ENCODE measurements around the gene KIAA2012. TPM values are rescaled to one million over a fixed set of nuclear protein-coding genes. Genes with fewer than 3 reads are reported as not detected.

The KIAA2012 gene
- total RNA-seq, 1 donor from 2014 or later = not detected

GRCh38 chr2:202249521-202250253 is 176.6 kb downstream of the KIAA2012 start:
- no peak for TF ChIP-seq CTCF (IDR thresholded peaks at IDR 0.05; ENCODE audit: unreplicated experiment)
- Mint-ChIP-seq H3K27ac (no peak overlapping the region), H3K4me1 (ENCODE audit: low read depth) (no peaks in the 10 kb centered on the region), H3K4me3 (ENCODE audit: low read depth) (peak overlapping the region; percentile 51), H3K27me3 (no peaks in the 10 kb centered on the region), H3K36me3 (ENCODE audit: insufficient read depth) (no peaks in the 10 kb centered on the region), H3K9me3 (ENCODE audit: low read depth) (peaks cover 5% of the 10 kb centered on the region)
- DNase-seq (ENCODE audit: low spot score, unreplicated experiment) = no peak

- Mint-ChIP-seq H3K27me3 (no peaks in the 10 kb centered on the region), H3K36me3 (ENCODE audit: insufficient read depth) (no peaks in the 10 kb centered on the region), H3K4me1 (ENCODE audit: low read depth) (no peaks in the 10 kb centered on the region), H3K9me3 (ENCODE audit: low read depth) (peaks cover 5% of the 10 kb centered on the region), H3K27ac (no peak overlapping the region), H3K4me3 (ENCODE audit: low read depth) (no peak overlapping the region)
- DNase-seq (ENCODE audit: low spot score, unreplicated experiment) = no peak
- no peak for TF ChIP-seq CTCF (IDR thresholded peaks at IDR 0.05; ENCODE audit: unreplicated experiment)
These were observed 178.4 kb downstream of the KIAA2012 start for GRCh38 chr2:202251494-202251893.

Other genes starting within 250 kb of the KIAA2012 start
- 74.2 and 74.4 TPM in 2 replicates for gene FZD7, start 39.4 kb upstream of the KIAA2012 start, total RNA-seq
- 131 and 135 TPM in 2 replicates for gene SUMO1, start 165.3 kb downstream of the KIAA2012 start, total RNA-seq
- 75.4 and 76.6 TPM in 2 replicates for gene NOP58, start 192.5 kb downstream of the KIAA2012 start, total RNA-seq